DMS 273 treated with DMSO at 0.1 percent for 48 hours (cell line): ENCODE results near the gene RSPH1.

Source experiments
- DNase-seq: peaks from one replicate; lab custom pipeline; 2025; lab: John Stamatoyannopoulos, UW

RSPH1 gene

GRCh38 chr21:42532466-42533181, 36.6 kb upstream of the RSPH1 start:
- no peak for DNase-seq

DNA sequence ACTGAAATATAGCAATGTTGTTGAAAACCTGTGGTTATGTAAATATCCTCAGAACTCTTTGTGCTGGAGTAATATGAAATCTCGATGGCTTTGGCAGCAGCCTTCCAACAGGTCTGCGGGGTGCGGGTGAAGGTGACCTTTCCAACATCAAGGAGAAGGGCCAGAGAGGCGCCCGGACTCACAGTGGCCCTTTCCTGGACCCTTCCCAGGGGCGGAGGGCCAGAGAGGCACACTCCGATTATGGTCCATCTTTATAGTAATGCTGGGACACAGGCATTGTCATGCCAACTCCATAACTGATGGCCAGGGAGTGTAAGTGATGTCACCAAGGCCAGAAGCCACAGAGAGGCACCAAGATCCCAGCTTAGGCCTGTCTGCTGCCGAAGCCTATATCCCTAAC, 35.7 kb upstream of the RSPH1 start:
- no peak for DNase-seq

DNA sequence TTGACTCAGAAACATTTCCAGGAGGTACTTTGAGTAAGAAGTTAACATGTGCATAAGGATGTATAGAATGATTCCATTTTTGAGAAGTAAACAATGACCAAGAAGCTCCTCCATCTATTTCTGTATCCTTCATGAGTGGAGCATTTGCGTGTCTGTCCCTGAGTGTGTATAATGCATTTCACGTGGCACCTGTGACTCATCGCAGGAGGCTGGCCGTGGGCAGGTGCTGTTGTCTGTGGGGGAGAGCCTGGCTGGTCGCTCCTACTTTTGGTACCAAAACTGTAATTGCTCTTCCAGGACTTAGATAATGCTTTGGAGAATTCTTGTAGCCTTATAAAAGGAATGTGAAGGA, 34.1 kb upstream of the RSPH1 start:
- DNase-seq: no peak

GRCh38 chr21:42527489-42528158, 31.6 kb upstream of the RSPH1 start:
- no peak for DNase-seq

- DNase-seq: no peak
Measured at GRCh38 chr21:42527127-42527488, 31.1 kb upstream of the RSPH1 start.

- DNase-seq: no peak
Measured at GRCh38 chr21:42526379-42526727, 30.3 kb upstream of the RSPH1 start.

DNA sequence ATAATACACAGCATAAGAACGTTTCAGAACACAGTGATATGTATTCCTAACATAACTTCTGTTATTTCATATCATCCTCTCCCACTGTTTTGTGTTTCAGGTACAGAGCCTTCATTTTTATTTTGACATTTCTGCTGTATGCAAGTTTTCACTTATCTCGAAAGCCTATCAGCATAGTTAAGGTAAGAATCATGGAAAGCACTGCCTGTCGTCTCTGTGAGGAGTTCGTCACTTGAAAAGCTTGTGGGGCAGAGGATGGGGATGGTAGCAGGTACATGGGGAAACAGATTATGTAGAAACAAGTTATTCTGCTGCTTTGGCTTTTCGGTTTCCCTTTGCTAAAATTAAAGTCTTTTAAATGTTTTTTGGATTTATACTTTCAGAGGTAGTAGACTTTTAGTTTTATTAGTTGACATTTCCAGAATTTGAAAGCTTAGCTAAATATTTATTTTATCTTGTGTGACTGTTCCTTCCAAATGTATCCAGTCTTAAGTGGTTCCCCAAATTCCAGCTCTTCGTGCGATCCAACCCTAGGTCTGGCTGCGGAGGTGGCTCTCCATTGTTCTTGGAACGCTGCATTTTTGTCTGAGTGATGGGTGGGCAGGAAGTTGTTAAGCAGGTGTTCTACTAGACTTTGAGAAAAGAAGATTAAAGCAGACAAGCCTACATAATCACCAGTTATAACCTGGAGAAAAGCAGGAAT, 29.8 kb upstream of the RSPH1 start:
- DNase-seq: no peak

DNA sequence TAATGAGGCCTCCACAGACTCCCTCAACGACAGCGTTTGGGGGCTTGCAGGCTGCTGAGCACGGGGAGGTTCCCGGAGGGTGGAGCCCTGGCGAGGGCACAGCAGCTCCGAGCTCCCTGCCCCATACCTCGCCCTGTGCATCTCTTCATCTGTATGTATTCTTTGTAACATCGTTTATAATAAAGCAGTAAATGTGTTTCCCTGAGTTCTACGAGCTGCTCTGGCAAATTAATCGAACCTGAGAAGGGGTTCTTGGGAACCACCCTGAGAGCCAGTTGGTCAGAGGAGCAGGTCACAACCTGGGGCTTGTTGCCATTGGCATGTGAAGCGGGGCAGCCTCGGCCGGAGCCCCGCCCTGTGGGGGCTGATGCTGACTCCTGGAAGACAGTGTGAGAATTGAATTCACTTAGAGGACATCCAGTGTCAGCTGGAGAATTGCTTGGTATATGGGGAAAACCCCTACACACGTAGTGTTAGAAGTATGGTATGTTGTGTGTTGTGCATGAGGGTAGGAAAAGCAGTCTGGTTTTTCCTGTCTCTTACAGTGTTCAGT, 29.1 kb upstream of the RSPH1 start:
- DNase-seq: no peak

- no peak for DNase-seq
Measured at GRCh38 chr21:42524341-42525028, 28.5 kb upstream of the RSPH1 start.

DNA sequence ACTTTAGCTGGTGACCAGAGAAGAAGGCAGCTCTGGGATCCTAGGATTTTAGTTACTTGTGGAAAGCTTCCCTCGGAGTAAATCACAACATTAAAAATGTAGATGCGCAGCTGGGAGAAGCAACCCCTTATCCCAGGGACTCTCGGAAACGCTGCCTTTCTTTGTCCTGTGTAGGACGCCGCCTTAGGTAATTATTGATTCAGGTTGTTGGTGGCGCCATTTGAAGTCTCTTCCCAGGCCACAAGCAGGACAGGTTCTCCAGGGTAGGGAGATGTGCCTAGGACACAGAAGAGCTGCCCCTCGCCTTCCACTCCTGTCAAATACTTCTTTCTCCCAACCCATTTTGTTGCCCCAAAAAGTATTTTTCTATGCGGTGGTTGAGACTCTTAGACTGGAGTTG, 27.9 kb upstream of the RSPH1 start:
- DNase-seq: no peak

DNA sequence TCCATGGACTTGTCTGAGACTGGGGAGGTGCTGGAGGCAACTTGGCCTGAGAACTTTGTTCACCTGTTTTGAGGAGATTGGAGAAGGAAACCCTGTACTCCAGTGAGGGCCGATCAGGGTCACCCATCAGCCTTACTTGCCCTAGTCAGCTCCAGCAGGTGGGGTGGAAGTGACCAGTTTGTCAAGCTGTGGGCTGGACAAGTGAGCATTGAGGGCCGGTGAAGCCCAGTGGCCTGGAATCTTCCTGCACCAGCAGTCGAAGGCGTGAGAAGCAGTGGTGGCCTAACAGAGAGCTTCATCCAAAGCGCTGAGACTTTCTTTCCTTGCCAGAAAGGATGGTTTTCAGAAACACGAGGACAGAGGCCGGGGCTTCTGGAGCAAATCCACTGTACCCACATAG, 27.2 kb upstream of the RSPH1 start:
- no peak for DNase-seq

- no peak for DNase-seq
Measured at GRCh38 chr21:42522771-42523170, 26.7 kb upstream of the RSPH1 start.

GRCh38 chr21:42522271-42522670, 26.2 kb upstream of the RSPH1 start:
- no peak for DNase-seq

DNA sequence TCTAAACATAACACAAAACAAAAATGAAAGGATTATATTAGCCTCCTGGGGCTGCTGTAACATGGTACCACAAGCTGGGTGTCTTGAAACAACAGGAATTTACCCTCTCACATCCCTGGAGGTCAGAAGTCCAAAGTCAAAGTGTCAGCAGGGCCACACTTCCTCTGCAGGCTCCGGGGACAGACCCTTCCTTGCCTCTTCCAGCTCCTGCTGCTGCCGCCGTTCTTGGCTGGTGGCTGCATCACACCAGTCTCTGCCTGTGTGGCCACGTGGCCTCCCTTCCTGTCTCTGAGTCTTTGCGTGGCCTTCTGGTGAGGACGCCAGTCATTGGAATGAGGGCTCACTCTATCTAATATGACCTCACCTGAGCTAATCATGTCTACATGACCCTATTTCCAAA, 25.8 kb upstream of the RSPH1 start:
- DNase-seq: no peak

DNA sequence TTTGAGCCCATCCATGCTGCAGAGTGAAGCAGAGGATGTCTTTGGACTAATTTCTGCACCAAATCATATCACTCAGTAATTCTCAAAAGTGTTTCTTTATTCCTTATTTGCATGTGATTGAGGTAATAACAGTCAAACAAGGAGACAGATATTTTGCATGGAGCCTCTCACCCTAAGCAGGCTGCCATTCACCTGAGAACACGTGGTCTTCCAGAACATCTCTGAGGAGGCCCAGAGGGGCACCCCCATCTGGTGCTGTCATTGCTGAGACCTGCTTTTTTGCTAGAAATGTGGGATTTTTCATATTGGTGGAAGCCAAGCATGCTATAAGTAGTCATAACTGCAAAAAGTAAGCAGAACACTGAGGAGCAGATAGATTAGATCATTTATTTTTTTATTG, 25.4 kb upstream of the RSPH1 start:
- no peak for DNase-seq

- no peak for DNase-seq
Measured at GRCh38 chr21:42520628-42521253, 24.7 kb upstream of the RSPH1 start.

GRCh38 chr21:42518626-42519025, 22.6 kb upstream of the RSPH1 start:
- DNase-seq: no peak

DNA sequence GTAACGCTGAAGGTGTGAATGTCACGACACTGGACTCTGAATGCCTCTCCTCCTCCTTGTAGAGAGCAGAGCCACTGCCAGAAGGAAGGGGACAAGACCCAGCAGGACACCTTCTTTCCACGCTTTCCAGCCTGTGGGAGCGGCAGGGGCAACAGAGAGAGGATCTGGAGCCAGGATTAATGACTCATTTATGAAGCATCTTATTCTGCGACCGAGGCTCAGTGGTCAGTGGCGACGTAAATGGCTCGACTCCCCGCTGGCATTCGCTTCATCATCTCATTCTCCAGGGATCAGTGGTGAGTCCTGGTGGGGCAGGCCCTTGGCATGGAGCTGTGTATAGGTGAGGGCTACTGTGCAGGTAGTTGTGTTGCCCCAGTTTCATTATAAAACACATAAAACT, 22.2 kb upstream of the RSPH1 start:
- DNase-seq: no peak

- no peak for DNase-seq
Measured at GRCh38 chr21:42515708-42516502, 19.9 kb upstream of the RSPH1 start.

GRCh38 chr21:42514883-42515228, 18.8 kb upstream of the RSPH1 start:
- DNase-seq: no peak
